H9 (cell line): ENCODE measurements around the gene ABCA1. TPM values are rescaled to one million over a fixed set of nuclear protein-coding genes. Genes with fewer than 3 reads are reported as not detected.

Experiments
- DNase-seq: peaks from one replicate; pipeline ENCODE4 v3.0.0-alpha.2; 2017
- H2AFZ ChIP-seq: one replicate; pipeline ENCODE4 v1.6.1; 2013; ENCODE audit warnings: mild to moderate bottlenecking, low read length, control low read depth, moderate library complexity
- H2AK5ac ChIP-seq: 2 replicates; pipeline ENCODE4 v1.6.1; 2013; ENCODE audit warnings: low read length, control low read depth, mixed read lengths; ENCODE audit not compliant: insufficient read length
- H2BK120ac ChIP-seq: one replicate; pipeline ENCODE4 v1.6.1; 2013; ENCODE audit warnings: low read depth, mild to moderate bottlenecking, low read length, control low read depth, inconsistent platforms; ENCODE audit not compliant: poor library complexity, severe bottlenecking
- H2BK12ac ChIP-seq: 2 replicates; pipeline ENCODE4 v1.6.1; 2013; ENCODE audit warnings: low read length, control low read depth, mixed read lengths, low read depth; ENCODE audit not compliant: insufficient read length
- H2BK15ac ChIP-seq: 2 replicates; pipeline ENCODE4 v1.6.1; 2013; ENCODE audit warnings: low read depth, low read length, control low read depth
- H2BK20ac ChIP-seq: one replicate; pipeline ENCODE4 v1.6.1; 2013; ENCODE audit warnings: low read depth, mild to moderate bottlenecking, low read length, control low read depth, inconsistent platforms; ENCODE audit not compliant: poor library complexity, severe bottlenecking
- H2BK5ac ChIP-seq: 2 replicates; pipeline ENCODE4 v1.6.1; 2013; ENCODE audit warnings: low read length, control low read depth, mixed read lengths; ENCODE audit not compliant: insufficient read length
- H3K14ac ChIP-seq: 2 replicates; pipeline ENCODE4 v1.6.1; 2013; ENCODE audit warnings: low read length, control low read depth; ENCODE audit not compliant: insufficient read depth
- H3K18ac ChIP-seq: 2 replicates; pipeline ENCODE4 v1.6.1; 2013; ENCODE audit warnings: low read depth, mild to moderate bottlenecking, mixed read lengths, low read length, control low read depth; ENCODE audit not compliant: insufficient read length
- H3K23ac ChIP-seq: 2 replicates; pipeline ENCODE4 v1.6.1; 2013; ENCODE audit warnings: low read length, control low read depth, mixed read lengths, low read depth; ENCODE audit not compliant: insufficient read length
- H3K23me2 ChIP-seq: 2 replicates; pipeline ENCODE4 v1.6.1; 2013; ENCODE audit warnings: low read depth, mild to moderate bottlenecking, mixed read lengths, low read length, control low read depth; ENCODE audit not compliant: insufficient read length, poor library complexity, severe bottlenecking
- H3K27ac ChIP-seq: 2 replicates; pipeline ENCODE4 v1.5.1; 2013; ENCODE audit warnings: low read length, control low read depth, mixed read lengths, low read depth; ENCODE audit not compliant: insufficient read length
- H3K27me3 ChIP-seq: 2 replicates; pipeline ENCODE4 v1.6.1; 2013; ENCODE audit warnings: low read length, control low read depth, inconsistent platforms; ENCODE audit not compliant: insufficient read depth
- H3K4ac ChIP-seq: 2 replicates; pipeline ENCODE4 v1.6.1; 2013; ENCODE audit warnings: low read depth, mild to moderate bottlenecking, control low read depth, inconsistent platforms, low read length, moderate library complexity
- H3K4me1 ChIP-seq: 2 replicates; pipeline ENCODE4 v1.6.1; 2013; ENCODE audit warnings: low read length, control low read depth, inconsistent platforms; ENCODE audit not compliant: insufficient read depth
- H3K4me2 ChIP-seq: 2 replicates; pipeline ENCODE4 v1.6.1; 2013; ENCODE audit warnings: low read length, control low read depth, mixed read lengths; ENCODE audit not compliant: insufficient read length, insufficient read depth
- H3K56ac ChIP-seq: 2 replicates; pipeline ENCODE4 v1.6.1; 2013; ENCODE audit warnings: low read depth, mild to moderate bottlenecking, mixed read lengths, low read length, control low read depth; ENCODE audit not compliant: insufficient read length
- H3K79me1 ChIP-seq: 2 replicates; pipeline ENCODE4 v1.6.1; 2013; ENCODE audit warnings: low read depth, mild to moderate bottlenecking, moderate library complexity, low read length, control low read depth, inconsistent platforms; ENCODE audit not compliant: insufficient read depth, poor library complexity, severe bottlenecking
- H3K79me2 ChIP-seq: 2 replicates; pipeline ENCODE4 v1.6.1; 2013; ENCODE audit warnings: low read length, control low read depth, inconsistent platforms; ENCODE audit not compliant: insufficient read depth
- H3K9ac ChIP-seq: 2 replicates; pipeline ENCODE4 v1.6.1; 2013; ENCODE audit warnings: low read length, control low read depth, mixed read lengths; ENCODE audit not compliant: insufficient read length; ENCODE audit errors: extremely low read depth
- H3K9me3 ChIP-seq: one replicate; pipeline ENCODE4 v1.6.1; 2013; ENCODE audit warnings: low read depth, low read length, inconsistent platforms; ENCODE audit not compliant: control insufficient read depth
- H3T11ph ChIP-seq: one replicate; pipeline ENCODE4 v1.6.1; 2013; ENCODE audit warnings: mild to moderate bottlenecking, low read length, control low read depth, inconsistent platforms
- H4K20me1 ChIP-seq: one replicate; pipeline ENCODE4 v1.6.1; 2013; ENCODE audit not compliant: control insufficient read depth, insufficient read length, insufficient read depth
- H4K5ac ChIP-seq: 2 replicates; pipeline ENCODE4 v1.6.1; 2013; ENCODE audit warnings: low read depth, mild to moderate bottlenecking, mixed read lengths, low read length, control low read depth; ENCODE audit not compliant: insufficient read length
- H4K8ac ChIP-seq: replicated peaks from 2 replicates; pipeline ENCODE4 v1.6.1; 2013; ENCODE audit warnings: low read length, control low read depth, mixed read lengths, low read depth; ENCODE audit not compliant: insufficient read length
- H4K91ac ChIP-seq: 2 replicates; pipeline ENCODE4 v1.6.1; 2013; ENCODE audit warnings: low read depth, mild to moderate bottlenecking, moderate library complexity, mixed read lengths, low read length, control low read depth; ENCODE audit not compliant: insufficient read length
- H3K27ac Mint-ChIP-seq, 3 experiments: 2 replicates in 2 of 3; 3 replicates in 1 of 3; pipeline ENCODE4 v1.8.0; 2020 to 2021; ENCODE audit warnings: mixed read lengths in 3 of 3, mild to moderate bottlenecking in 1 of 3, moderate library complexity in 1 of 3
- H3K27me3 Mint-ChIP-seq: 2 replicates; pipeline ENCODE4 v1.8.0; 2021; ENCODE audit warnings: low read depth, mild to moderate bottlenecking, moderate library complexity, mixed read lengths
- H3K36me3 Mint-ChIP-seq, 3 experiments: 2 replicates in 2 of 3; 3 replicates in 1 of 3; pipeline ENCODE4 v1.8.0; 2020 to 2021; ENCODE audit warnings: low read depth in 3 of 3, mixed read lengths in 3 of 3; ENCODE audit not compliant: insufficient read depth in 1 of 3
- H3K4me1 Mint-ChIP-seq, 2 experiments: 2 replicates each; pipeline ENCODE4 v1.8.0; 2020; ENCODE audit warnings: mixed read lengths in 2 of 2
- H3K4me3 Mint-ChIP-seq, 2 experiments: 2 replicates in 1 of 2; 3 replicates in 1 of 2; pipeline ENCODE4 v1.8.0; 2020 to 2021; ENCODE audit warnings: mild to moderate bottlenecking in 2 of 2, mixed read lengths in 2 of 2, moderate library complexity in 1 of 2
- H3K9me3 Mint-ChIP-seq, 2 experiments: 2 replicates in 1 of 2; 3 replicates in 1 of 2; pipeline ENCODE4 v1.8.0; 2020; ENCODE audit warnings: mild to moderate bottlenecking in 2 of 2, mixed read lengths in 2 of 2, moderate library complexity in 1 of 2
- WGBS: extraction: QIAGEN DNeasy Blood & Tissue Kit; methylation state at CpG from one replicate; pipeline ENCODE4 v1.1.7; 2013; ENCODE audit warnings: missing lambda C conversion rate, low lambda C conversion rate, mixed read lengths; ENCODE audit not compliant: insufficient read length; ENCODE audit errors: extremely low coverage; 5-methylcytosine and 5-hydroxymethylcytosine counted together
- total RNA-seq: library from RNA; stranded (reverse); gene quantifications from 2 replicates; pipeline ENCODE4 v1.2.1, GENCODE V29; 2021
- TF ChIP-seq, protein P1 (sequence below): fragments of 200-600 bp; sonication (generic); conservative IDR thresholded peaks from 3 replicates; pipeline ENCODE4 v1.8.0; 2021; ENCODE audit warnings: antibody characterized with exemption, mild to moderate bottlenecking

ABCA1 gene
- total RNA-seq, 1 experiment from 2014 or later = 16.6 TPM

DNA sequence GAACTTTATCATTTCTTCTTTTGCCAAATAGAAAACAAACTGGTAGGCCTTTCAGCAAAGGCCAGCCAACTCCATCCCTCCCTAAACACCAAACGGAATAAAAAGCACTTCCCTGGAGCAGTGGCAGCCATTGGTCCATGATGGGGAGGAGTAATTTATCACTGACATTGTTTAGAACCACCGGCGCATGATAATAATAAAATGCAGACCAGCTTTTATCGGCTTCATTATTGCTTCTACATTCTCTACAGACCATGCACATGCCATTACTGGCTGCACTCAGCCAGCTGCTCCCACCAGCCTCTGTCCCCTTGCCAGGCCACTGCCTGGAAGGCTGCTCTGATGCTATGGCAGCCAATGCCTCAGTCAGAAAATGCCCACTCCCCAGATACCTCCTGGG, 45.9 kb downstream of the ABCA1 start:
- peaks cover 62 to 65% of the 10 kb centered on the region in 2 experiments for H3K4me1 Mint-ChIP-seq

More for the DNA sequence above, 45.9 kb downstream of the ABCA1 start:
- no peak overlapping the region for H3K9ac ChIP-seq
- H2AK5ac ChIP-seq = no peak overlapping the region
- no peak overlapping the region for H3K56ac ChIP-seq
- H3K9me3 ChIP-seq = no peaks in the 10 kb centered on the region
- WGBS = no CpG with 5 or more reads among the region's 4 CpGs
- H4K20me1 ChIP-seq = no peaks in the 10 kb centered on the region
- no peaks in the 10 kb centered on the region for H3K9me3 Mint-ChIP-seq
- H4K5ac ChIP-seq = no peak overlapping the region
- TF ChIP-seq, protein P1, sequence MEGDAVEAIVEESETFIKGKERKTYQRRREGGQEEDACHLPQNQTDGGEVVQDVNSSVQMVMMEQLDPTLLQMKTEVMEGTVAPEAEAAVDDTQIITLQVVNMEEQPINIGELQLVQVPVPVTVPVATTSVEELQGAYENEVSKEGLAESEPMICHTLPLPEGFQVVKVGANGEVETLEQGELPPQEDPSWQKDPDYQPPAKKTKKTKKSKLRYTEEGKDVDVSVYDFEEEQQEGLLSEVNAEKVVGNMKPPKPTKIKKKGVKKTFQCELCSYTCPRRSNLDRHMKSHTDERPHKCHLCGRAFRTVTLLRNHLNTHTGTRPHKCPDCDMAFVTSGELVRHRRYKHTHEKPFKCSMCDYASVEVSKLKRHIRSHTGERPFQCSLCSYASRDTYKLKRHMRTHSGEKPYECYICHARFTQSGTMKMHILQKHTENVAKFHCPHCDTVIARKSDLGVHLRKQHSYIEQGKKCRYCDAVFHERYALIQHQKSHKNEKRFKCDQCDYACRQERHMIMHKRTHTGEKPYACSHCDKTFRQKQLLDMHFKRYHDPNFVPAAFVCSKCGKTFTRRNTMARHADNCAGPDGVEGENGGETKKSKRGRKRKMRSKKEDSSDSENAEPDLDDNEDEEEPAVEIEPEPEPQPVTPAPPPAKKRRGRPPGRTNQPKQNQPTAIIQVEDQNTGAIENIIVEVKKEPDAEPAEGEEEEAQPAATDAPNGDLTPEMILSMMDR = no peak
- no peak overlapping the region for H2BK15ac ChIP-seq
- no peak overlapping the region for H2BK5ac ChIP-seq
- H3K4me1 ChIP-seq = peaks cover 15% of the 10 kb centered on the region
- H2BK12ac ChIP-seq = no peak overlapping the region
- H3K4ac ChIP-seq = no peak overlapping the region
- DNase-seq = no peak
- H3K4me3 Mint-ChIP-seq = no peak overlapping the region
- H3K14ac ChIP-seq = no peak overlapping the region
- no peak overlapping the region for H4K91ac ChIP-seq
- no peak overlapping the region for H2BK120ac ChIP-seq
- H3K4me2 ChIP-seq = no peak overlapping the region
- H2AFZ ChIP-seq = no peak overlapping the region
- no peak overlapping the region for H3K18ac ChIP-seq
- H3K27me3 ChIP-seq = no peaks in the 10 kb centered on the region
- no peak overlapping the region for H3T11ph ChIP-seq
- H3K23me2 ChIP-seq = no peaks in the 10 kb centered on the region
- H3K27me3 Mint-ChIP-seq = peaks cover 20% of the 10 kb centered on the region
- H3K79me1 ChIP-seq = no peaks in the 10 kb centered on the region
- H3K79me2 ChIP-seq = no peaks in the 10 kb centered on the region
- no peak overlapping the region for H3K27ac Mint-ChIP-seq
- no peak overlapping the region for H2BK20ac ChIP-seq
- peaks cover 2 to 37% (median 35%) of the 10 kb centered on the region in 3 experiments for H3K36me3 Mint-ChIP-seq
- no peak overlapping the region for H4K8ac ChIP-seq
- no peak overlapping the region for H3K23ac ChIP-seq
- no peak overlapping the region for H3K27ac ChIP-seq
